ENCODE measurements around the gene SLC24A2. TPM values are rescaled to one million over a fixed set of nuclear protein-coding genes. Genes with fewer than 3 reads are reported as not detected.

Gene SLC24A2
- total RNA-seq, 2 experiments from 2014 or later = not detected

- no peaks in the 10 kb centered on the region for H3K9me3 Mint-ChIP-seq
- ChIA-PET CTCF (no interaction called here), POLR2A (no interaction called here)
- H3K27ac Mint-ChIP-seq = no peak overlapping the region
- no peak overlapping the region for H3K4me3 Mint-ChIP-seq
- peaks cover 22% of the 10 kb centered on the region for H3K27me3 Mint-ChIP-seq
- DNase-seq = no peak
- no peaks in the 10 kb centered on the region for H3K4me1 Mint-ChIP-seq (ENCODE audit: low read depth)
- intact Hi-C loops (cut with micrococcal nuclease) = no loop called here
- no peaks in the 10 kb centered on the region for H3K36me3 Mint-ChIP-seq
Measured at GRCh38 chr9:19787672-19788071, 1.2 kb downstream of the SLC24A2 start.

- CTCF ChIA-PET = no interaction called here
- H3K36me3 Mint-ChIP-seq = no peaks in the 10 kb centered on the region
- no peak overlapping the region for H3K4me3 Mint-ChIP-seq
- intact Hi-C loops (cut with micrococcal nuclease) = no loop called here
- no peaks in the 10 kb centered on the region for H3K9me3 Mint-ChIP-seq
- peaks cover 21% of the 10 kb centered on the region for H3K27me3 Mint-ChIP-seq
- H3K27ac Mint-ChIP-seq = no peak overlapping the region
- no peak for DNase-seq
- POLR2A ChIA-PET = no interaction called here
- H3K4me1 Mint-ChIP-seq (ENCODE audit: low read depth) = no peaks in the 10 kb centered on the region
Measured at GRCh38 chr9:19785230-19785629, 3.6 kb downstream of the SLC24A2 start.

- H3K4me1 Mint-ChIP-seq (ENCODE audit: low read depth) = no peaks in the 10 kb centered on the region
- ChIA-PET POLR2A (no interaction called here), CTCF (no interaction called here)
- peaks cover 14% of the 10 kb centered on the region for H3K27me3 Mint-ChIP-seq
- intact Hi-C loops (cut with micrococcal nuclease) = no loop called here
- H3K36me3 Mint-ChIP-seq = no peaks in the 10 kb centered on the region
- DNase-seq = no peak
- no peaks in the 10 kb centered on the region for H3K9me3 Mint-ChIP-seq
- H3K27ac Mint-ChIP-seq = no peak overlapping the region
- no peak overlapping the region for H3K4me3 Mint-ChIP-seq
Measured at GRCh38 chr9:19784136-19784535, 4.7 kb downstream of the SLC24A2 start.

GRCh38 chr9:19783500-19783899, 5.3 kb downstream of the SLC24A2 start:
- ChIA-PET CTCF (no interaction called here), POLR2A (no interaction called here)
- no peak for DNase-seq
- H3K27me3 Mint-ChIP-seq = peaks cover 12% of the 10 kb centered on the region
- intact Hi-C loops (cut with micrococcal nuclease) = no loop called here
- no peaks in the 10 kb centered on the region for H3K36me3 Mint-ChIP-seq
- H3K9me3 Mint-ChIP-seq = no peaks in the 10 kb centered on the region
- no peak overlapping the region for H3K4me3 Mint-ChIP-seq
- no peaks in the 10 kb centered on the region for H3K4me1 Mint-ChIP-seq (ENCODE audit: low read depth)
- no peak overlapping the region for H3K27ac Mint-ChIP-seq

GRCh38 chr9:19782005-19782404, 6.8 kb downstream of the SLC24A2 start:
- intact Hi-C loops (cut with micrococcal nuclease) = no loop called here
- Mint-ChIP-seq H3K27ac (no peak overlapping the region), H3K36me3 (no peaks in the 10 kb centered on the region), H3K4me3 (no peak overlapping the region), H3K27me3 (peaks cover 6% of the 10 kb centered on the region), H3K9me3 (no peaks in the 10 kb centered on the region), H3K4me1 (ENCODE audit: low read depth) (no peaks in the 10 kb centered on the region)
- CTCF ChIA-PET = no interaction called here
- DNase-seq = no peak
- POLR2A ChIA-PET = no interaction called here

GRCh38 chr9:19781240-19781639, 7.6 kb downstream of the SLC24A2 start:
- no peak overlapping the region for H3K27ac Mint-ChIP-seq
- H3K27me3 Mint-ChIP-seq = peaks cover 4% of the 10 kb centered on the region
- intact Hi-C loops (cut with micrococcal nuclease) = no loop called here
- CTCF ChIA-PET = no interaction called here
- POLR2A ChIA-PET = no interaction called here
- no peak overlapping the region for H3K4me3 Mint-ChIP-seq
- DNase-seq = no peak
- no peaks in the 10 kb centered on the region for H3K4me1 Mint-ChIP-seq (ENCODE audit: low read depth)
- no peaks in the 10 kb centered on the region for H3K9me3 Mint-ChIP-seq
- H3K36me3 Mint-ChIP-seq = no peaks in the 10 kb centered on the region

GRCh38 chr9:19771446-19771845, 17.4 kb downstream of the SLC24A2 start:
- intact Hi-C loops (cut with micrococcal nuclease) = no loop called here
- CTCF ChIA-PET = no interaction called here

GRCh38 chr9:19770973-19771372, 17.9 kb downstream of the SLC24A2 start:
- DNase-seq = no peak
- CTCF ChIA-PET = no interaction called here
- no peak overlapping the region for H3K27ac Mint-ChIP-seq
- H3K4me3 Mint-ChIP-seq = no peak overlapping the region
- POLR2A ChIA-PET = no interaction called here
- H3K9me3 Mint-ChIP-seq = peaks cover 2% of the 10 kb centered on the region
- no peaks in the 10 kb centered on the region for H3K4me1 Mint-ChIP-seq (ENCODE audit: low read depth)
- peaks cover 3% of the 10 kb centered on the region for H3K27me3 Mint-ChIP-seq
- H3K36me3 Mint-ChIP-seq = no peaks in the 10 kb centered on the region
- intact Hi-C loops (cut with micrococcal nuclease) = no loop called here

More at GRCh38 chr9:19771446-19771845, 17.4 kb downstream of the SLC24A2 start:
- POLR2A ChIA-PET = no interaction called here
- Mint-ChIP-seq H3K36me3 (no peaks in the 10 kb centered on the region), H3K27me3 (peaks cover 3% of the 10 kb centered on the region), H3K4me3 (no peak overlapping the region), H3K9me3 (no peaks in the 10 kb centered on the region), H3K4me1 (ENCODE audit: low read depth) (no peaks in the 10 kb centered on the region), H3K27ac (no peak overlapping the region)
- no peak for DNase-seq

GRCh38 chr9:19769213-19769612, 19.6 kb downstream of the SLC24A2 start:
- Mint-ChIP-seq H3K27me3 (peaks cover 3% of the 10 kb centered on the region), H3K36me3 (no peaks in the 10 kb centered on the region), H3K4me1 (ENCODE audit: low read depth) (no peaks in the 10 kb centered on the region), H3K9me3 (peaks cover 20% of the 10 kb centered on the region), H3K27ac (no peak overlapping the region), H3K4me3 (no peak overlapping the region)
- ChIA-PET CTCF (no interaction called here), POLR2A (no interaction called here)
- DNase-seq = no peak
- intact Hi-C loops (cut with micrococcal nuclease) = no loop called here

- Mint-ChIP-seq H3K9me3 (peaks cover 21% of the 10 kb centered on the region), H3K4me1 (ENCODE audit: low read depth) (no peaks in the 10 kb centered on the region), H3K36me3 (no peaks in the 10 kb centered on the region), H3K27me3 (peaks cover 3% of the 10 kb centered on the region), H3K27ac (no peak overlapping the region), H3K4me3 (no peak overlapping the region)
- ChIA-PET POLR2A (no interaction called here), CTCF (no interaction called here)
- DNase-seq = no peak
- intact Hi-C loops (cut with micrococcal nuclease) = no loop called here
Measured at GRCh38 chr9:19768798-19769197, 20.0 kb downstream of the SLC24A2 start.

- intact Hi-C loops (cut with micrococcal nuclease) = no loop called here
- H3K4me3 Mint-ChIP-seq = no peak overlapping the region
- H3K27me3 Mint-ChIP-seq = peaks cover 1% of the 10 kb centered on the region
- H3K27ac Mint-ChIP-seq = no peak overlapping the region
- DNase-seq = no peak
- ChIA-PET CTCF (no interaction called here), POLR2A (no interaction called here)
- H3K9me3 Mint-ChIP-seq = peaks cover 2% of the 10 kb centered on the region
- H3K4me1 Mint-ChIP-seq (ENCODE audit: low read depth) = no peaks in the 10 kb centered on the region
- no peaks in the 10 kb centered on the region for H3K36me3 Mint-ChIP-seq
Measured at GRCh38 chr9:19759066-19759465, 29.8 kb downstream of the SLC24A2 start.

GRCh38 chr9:19757745-19758144, 31.1 kb downstream of the SLC24A2 start:
- CTCF ChIA-PET = no interaction called here
- DNase-seq = no peak
- Mint-ChIP-seq H3K9me3 (peaks cover 2% of the 10 kb centered on the region), H3K4me1 (ENCODE audit: low read depth) (no peaks in the 10 kb centered on the region), H3K36me3 (no peaks in the 10 kb centered on the region), H3K27ac (no peak overlapping the region), H3K4me3 (no peak overlapping the region), H3K27me3 (peaks cover 2% of the 10 kb centered on the region)
- POLR2A ChIA-PET = no interaction called here
- intact Hi-C loops (cut with micrococcal nuclease) = no loop called here

GRCh38 chr9:19754921-19755320, 33.9 kb downstream of the SLC24A2 start:
- Mint-ChIP-seq H3K4me1 (ENCODE audit: low read depth) (peaks cover 3% of the 10 kb centered on the region), H3K9me3 (no peaks in the 10 kb centered on the region), H3K27me3 (peaks cover 2% of the 10 kb centered on the region), H3K4me3 (no peak overlapping the region), H3K36me3 (no peaks in the 10 kb centered on the region), H3K27ac (no peak overlapping the region)
- intact Hi-C loops (cut with micrococcal nuclease) = no loop called here
- POLR2A ChIA-PET = no interaction called here
- CTCF ChIA-PET = no interaction called here
- DNase-seq = no peak
